Sigmoid colon (tissue), 3 donors: Measurements from ENCODE around the gene SATB2.

ENCODE experiments used
- CTCF ChIP-seq, 4 experiments: fragments of 450-650 bp in 3 of 4; fragments of 200-600 bp in 1 of 4; IDR thresholded peaks; one replicate each; pipeline ENCODE4 v1.5.1; 2016 to 2019; ENCODE audit warnings: antibody characterized with exemption in 4 of 4, mild to moderate bottlenecking in 3 of 4, moderate library complexity in 2 of 4
- POLR2A ChIP-seq, 2 donors: fragments of 450-650 bp; IDR thresholded peaks; one replicate each; pipeline ENCODE4 v1.6.1; 2016; ENCODE audit warnings: antibody characterized with exemption in 2 of 2, mild to moderate bottlenecking in 2 of 2, moderate library complexity in 2 of 2

GRCh38 chr2:199336546-199336945, 121.2 kb downstream of the SATB2 start:
- no peak for TF ChIP-seq POLR2A (IDR thresholded peaks at IDR 0.05)
- no peak for TF ChIP-seq CTCF (IDR thresholded peaks at IDR 0.05)
